Measurements from ENCODE around the gene GSDME.

- TF ChIP-seq POLR2A (IDR thresholded peaks at IDR 0.05) (no peak), CTCF (IDR thresholded peaks at IDR 0.05) (no peak)
Observed at GRCh38 chr7:24773646-24774045, 16.4 kb upstream of the GSDME start.

All from Peyer's patch (tissue), 4 donors.